Measurements from ENCODE around the gene ANG.

GRCh38 chr14:20655851-20656250 lies 32.7 kb upstream of the ANG start:
- no peak for TF ChIP-seq CTCF (IDR thresholded peaks at IDR 0.05)
- TF ChIP-seq RAD21 (IDR thresholded peaks at IDR 0.05; ENCODE audit: low read length) = no peak
- TF ChIP-seq POLR2AphosphoS5 (IDR thresholded peaks at IDR 0.05; ENCODE audit: low read depth, low read length) = no peak
- TF ChIP-seq TCF12 (IDR thresholded peaks at IDR 0.05) = no peak
- TF ChIP-seq TEAD4 (IDR thresholded peaks at IDR 0.05; ENCODE audit: borderline replicate concordance, insufficient read depth) = no peak

Measured in SK-N-SH (cell line).